ENCODE results near the gene AFG1L.
"Not testable (repeated sequence)": the region's sequence is repeated elsewhere in the genome, so short reads cannot be mapped to it uniquely, and the experiment has no call there.

The AFG1L gene

DNA sequence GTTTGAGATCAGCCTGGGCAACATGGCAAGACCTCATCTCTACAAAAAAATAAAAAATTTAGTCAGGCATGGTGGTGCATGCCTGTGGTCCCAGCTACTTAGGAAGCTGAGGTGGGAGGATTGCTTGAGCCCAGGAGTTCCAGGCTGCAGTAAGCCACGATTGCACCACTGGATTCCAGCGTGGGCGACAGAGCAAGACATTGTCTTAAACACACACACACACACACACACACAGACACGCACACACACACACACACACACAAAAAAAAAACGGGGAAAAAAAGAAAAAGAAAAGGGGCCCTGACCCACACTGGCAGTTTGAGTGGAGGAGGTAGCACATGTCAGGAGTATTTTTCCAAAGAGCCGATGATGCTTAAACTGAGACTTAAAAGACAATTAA lies 122.2 kb downstream of the AFG1L start:
- DNase-seq (ENCODE audit: low read depth): peak; percentile 50

DNA sequence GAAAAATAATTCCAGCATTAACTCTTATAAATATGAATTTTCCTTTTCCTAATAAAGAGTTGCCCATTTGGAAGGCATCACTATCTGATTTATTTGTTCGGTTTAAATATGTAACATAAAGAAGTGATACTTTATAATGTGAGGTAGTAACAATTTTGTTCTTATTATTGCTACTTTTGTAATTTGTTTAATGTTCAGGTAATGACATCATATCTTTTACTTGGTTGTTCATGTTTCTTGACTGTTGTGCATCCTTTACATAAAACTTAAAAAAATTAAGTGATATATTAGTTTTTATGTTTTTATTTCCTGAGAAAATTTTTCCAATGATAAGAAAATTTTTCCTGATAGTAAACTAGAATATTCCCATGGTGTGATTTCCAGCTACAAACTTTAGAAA lies 124.6 kb downstream of the AFG1L start:
- no peak for DNase-seq (ENCODE audit: low read depth)

DNA sequence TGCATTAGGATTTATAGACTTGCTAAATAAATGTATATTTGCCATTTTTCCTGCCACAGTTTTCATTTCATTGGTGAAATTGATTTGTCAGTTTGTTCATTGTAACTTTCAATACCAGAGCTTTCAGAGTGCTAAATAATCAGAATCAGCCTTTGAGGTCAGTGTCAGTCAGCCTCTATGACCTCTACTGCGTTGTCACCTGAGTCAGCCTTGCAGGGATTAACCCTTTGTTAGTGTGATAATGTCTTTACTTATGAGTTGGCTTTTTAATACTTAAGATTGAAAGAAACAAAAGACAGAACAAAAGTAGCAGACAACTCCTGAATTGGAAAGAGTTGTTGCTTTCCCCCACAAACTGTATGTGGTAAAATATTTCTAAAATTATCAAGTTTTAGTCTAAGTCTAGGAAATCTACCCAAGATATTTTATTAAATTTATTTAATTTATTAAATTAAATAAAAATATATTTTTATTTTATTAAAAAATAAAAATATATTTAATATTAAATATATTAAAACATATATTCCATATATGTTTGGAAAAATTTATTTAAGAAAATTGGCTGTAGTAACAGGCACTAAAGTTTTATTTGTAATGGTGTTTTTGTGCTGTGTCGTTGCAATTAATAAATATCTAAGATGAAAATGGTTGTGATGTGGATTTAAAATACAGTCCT lies 125.2 kb downstream of the AFG1L start:
- no peak for DNase-seq (ENCODE audit: low read depth)

DNA sequence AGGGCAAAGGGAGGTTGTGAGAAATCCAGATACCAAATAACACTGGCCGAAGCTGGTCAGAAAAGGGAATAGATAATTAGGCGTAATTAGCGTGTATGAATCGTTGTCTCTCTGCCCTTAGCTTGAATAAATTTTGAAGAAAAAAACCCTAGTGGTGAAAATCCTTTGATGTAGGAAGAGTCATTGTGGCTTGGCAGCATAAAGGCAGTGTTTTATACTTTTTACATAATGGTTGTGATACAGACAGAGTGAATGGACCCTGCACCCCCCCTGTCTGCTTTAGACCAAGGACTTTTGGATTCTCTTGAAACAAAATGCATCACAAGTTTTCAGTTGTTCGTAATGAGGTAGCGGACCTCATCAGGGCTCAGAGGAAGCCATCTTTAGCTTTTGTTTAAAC lies 126.5 kb downstream of the AFG1L start:
- no peak for DNase-seq (ENCODE audit: low read depth)

DNA sequence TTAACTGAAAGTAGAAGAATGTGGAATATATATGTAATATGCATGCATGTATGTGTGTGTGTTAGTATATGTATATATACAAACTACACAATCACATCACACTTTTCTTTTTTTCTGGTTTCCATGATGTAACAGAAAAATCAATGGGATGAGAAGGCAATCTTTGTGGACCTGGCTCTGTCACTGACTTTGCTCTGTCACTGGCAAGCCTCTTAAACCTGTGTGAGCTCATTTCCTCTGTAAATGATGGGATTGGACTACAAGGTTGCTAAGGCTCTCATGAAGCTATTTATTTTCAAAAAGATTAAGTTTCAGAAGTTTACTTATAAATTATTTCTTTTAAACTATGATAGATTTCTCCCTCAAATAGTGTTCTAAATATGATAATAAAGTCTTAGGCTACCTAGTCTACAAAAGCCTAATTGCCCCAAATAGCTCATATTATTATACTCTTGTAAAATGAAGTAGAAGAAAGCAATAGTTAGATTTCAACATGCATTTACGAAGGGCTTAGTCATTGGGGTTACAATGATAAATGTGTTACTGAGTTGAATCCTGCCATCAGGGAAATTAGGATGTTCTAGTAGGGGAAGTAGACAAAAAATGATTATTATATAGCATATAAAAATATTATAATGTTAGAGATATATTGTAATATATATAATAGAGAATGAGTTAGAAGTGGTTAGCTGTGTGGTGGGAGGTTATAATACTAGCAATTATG lies 129.3 kb downstream of the AFG1L start:
- no peak for DNase-seq (ENCODE audit: low read depth)

DNA sequence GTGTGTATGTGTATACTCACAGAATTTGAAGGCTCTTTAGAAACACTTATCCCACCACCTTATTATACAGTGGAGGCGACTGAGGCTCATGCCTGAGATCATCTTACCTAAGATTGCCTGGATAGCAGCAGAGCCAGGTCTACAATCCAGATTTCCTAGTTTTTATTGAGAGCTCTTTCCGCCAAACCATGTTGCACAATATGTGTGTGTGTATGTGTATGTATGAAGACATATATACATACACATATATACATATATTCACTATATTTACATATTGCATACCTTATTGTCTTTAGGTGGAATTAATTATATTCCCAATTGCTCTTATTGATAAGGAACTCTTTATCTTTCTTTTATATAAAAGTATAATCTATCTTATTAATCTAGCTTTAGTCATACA lies 130.6 kb downstream of the AFG1L start:
- no peak for DNase-seq (ENCODE audit: low read depth)

DNA sequence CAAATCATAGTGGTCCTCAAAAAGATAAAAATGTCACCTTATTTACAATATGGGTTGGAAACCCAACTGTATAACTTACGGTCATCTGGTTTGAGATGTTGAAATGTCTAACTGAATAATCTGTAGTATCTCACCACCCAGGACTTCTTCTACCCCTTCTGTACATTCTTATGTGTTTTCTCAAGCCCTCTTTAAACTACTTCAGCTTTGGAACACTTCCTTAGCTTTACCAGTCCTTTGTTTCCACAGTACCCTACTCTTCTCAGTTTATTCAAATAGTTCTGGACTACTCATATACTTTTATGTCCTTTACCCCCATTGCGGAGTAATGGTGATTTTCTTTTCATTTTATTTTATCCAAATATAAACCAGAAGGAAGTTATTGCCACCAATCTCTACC lies 137.3 kb downstream of the AFG1L start:
- DNase-seq (ENCODE audit: low read depth): no peak

DNA sequence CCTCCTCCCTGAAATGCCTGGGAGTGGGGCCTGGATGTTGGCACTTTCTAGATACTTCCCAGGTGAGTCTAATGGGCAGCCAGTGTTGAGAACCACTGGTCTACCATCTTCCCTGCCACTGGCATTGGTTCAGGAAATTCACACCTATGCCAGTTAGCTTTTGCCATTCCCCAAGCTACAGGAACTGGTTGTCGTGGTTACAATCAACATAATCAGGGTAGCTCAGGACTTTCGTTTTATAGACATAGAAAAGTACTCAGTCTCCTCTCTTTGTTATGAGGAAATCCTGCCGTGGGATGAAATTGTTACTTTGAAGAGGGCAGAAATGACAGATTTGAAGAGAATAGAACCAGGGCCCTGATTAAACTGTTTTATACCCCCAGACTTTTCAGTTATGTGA lies 137.9 kb downstream of the AFG1L start:
- no peak for DNase-seq (ENCODE audit: low read depth)

DNA sequence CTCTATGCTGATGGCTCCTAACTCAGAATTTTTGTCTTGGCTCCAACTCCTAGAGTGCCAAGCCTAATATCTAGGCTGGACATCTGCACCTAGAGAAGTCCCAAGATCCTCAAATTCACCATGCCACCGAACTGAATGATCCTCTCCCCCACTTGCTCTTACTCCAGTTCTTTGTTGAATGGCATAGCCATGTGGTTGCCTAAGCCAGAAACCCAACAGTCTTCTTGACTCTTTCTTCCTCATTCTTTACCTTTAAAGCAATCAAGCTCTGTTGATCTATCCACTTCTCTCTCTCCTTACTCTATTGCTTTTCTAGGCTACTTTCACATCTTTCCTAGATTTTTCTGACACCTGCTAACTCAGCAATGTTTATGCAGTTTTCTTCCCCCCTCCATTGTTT lies 139.4 kb downstream of the AFG1L start:
- DNase-seq (ENCODE audit: low read depth): no peak

DNA sequence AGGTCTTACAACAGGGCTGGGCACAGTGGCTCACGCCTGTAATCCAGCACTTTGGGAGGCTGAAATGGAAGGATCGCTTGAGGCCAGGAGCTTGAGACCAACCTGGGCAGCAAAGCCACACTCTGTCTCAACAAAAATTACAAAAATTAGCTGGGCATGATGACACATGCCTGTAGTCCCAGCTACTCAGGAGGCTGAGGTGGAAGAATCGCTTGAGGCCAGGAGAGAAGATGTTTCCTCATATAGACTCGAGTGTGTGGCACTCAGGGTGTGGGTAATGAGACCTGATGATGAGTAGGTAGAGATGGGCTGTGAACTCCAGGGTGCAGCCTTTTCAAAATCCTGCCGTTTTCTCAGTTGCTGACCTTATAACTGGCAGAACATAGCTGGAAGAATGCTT lies 140.5 kb downstream of the AFG1L start:
- DNase-seq (ENCODE audit: low read depth): no peak

DNA sequence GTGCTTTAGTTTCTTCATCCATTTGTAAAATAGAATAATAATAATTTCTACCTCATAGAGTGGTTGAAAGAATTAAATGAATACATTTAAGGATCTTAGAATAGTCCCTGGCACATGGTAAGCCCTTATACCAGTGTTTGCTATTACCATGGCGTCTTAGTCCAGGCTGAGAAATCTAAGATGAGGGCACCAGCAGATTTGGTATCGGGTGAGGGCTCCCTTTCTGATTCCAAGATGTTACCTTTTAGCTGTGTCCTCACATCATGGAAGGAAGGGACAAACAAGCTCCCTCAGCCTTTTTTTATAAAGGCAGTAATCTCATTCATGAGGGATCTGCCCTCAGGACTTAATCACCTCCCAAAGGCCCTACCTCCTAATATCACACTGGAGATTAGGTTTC lies 141.9 kb downstream of the AFG1L start:
- no peak for DNase-seq (ENCODE audit: low read depth)

DNA sequence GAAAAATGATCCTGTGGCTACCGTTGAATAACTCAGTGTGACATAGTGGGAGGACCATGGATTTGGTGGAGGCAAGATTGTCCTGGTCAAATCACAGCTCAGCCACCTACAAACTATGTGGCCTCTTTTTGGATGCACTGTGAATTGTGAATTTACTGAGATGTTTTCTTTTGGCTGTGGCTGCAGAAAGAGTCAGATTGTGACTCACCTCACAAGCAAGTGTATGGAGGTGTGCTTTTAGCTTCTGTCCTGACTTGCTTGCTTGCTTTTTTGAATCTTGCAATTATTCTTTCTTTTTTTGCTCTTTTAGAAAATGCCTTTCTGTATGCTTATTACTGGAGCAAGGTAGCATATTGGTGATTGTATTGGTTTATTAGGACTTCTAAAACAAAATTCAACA lies 143.0 kb downstream of the AFG1L start:
- no peak for DNase-seq (ENCODE audit: low read depth)

DNA sequence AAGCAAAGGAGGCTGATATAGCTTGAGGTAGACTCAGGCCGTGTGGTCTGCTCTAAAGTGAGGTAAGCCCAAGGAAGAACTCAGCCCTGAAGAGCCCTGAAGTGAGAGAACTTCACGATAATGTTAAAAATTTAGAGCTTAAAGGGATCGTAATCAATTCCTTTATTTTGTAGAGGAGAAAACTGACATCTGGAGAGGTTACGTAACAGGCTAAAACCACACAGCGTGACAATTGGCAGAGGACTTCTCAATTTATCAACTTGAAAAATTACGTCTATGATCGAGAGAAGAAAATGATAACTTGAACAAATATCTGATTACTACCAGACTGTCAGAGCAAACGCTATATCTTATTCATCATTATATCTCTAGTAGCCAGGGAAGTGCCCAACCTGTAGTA lies 144.1 kb downstream of the AFG1L start:
- DNase-seq (ENCODE audit: low read depth): no peak

DNA sequence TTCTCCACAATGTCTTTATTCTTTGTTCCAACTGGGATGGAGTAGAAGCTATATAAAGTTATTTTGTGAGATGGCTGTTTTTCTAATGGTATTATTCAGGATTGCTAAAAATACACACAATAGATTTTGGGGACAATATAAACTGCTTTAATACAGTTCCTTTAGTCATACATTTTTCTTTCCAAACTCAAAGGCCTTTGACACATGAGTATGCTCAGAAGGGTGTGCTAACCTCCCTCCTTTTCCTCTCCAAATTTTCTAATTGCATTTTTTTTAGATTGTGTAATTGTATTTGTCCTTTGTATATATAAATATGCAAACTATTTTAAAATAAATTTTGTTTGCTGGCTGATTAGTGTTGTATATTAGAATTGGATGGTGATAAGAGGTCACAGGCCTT lies 146.3 kb downstream of the AFG1L start:
- no peak for DNase-seq (ENCODE audit: low read depth)

DNA sequence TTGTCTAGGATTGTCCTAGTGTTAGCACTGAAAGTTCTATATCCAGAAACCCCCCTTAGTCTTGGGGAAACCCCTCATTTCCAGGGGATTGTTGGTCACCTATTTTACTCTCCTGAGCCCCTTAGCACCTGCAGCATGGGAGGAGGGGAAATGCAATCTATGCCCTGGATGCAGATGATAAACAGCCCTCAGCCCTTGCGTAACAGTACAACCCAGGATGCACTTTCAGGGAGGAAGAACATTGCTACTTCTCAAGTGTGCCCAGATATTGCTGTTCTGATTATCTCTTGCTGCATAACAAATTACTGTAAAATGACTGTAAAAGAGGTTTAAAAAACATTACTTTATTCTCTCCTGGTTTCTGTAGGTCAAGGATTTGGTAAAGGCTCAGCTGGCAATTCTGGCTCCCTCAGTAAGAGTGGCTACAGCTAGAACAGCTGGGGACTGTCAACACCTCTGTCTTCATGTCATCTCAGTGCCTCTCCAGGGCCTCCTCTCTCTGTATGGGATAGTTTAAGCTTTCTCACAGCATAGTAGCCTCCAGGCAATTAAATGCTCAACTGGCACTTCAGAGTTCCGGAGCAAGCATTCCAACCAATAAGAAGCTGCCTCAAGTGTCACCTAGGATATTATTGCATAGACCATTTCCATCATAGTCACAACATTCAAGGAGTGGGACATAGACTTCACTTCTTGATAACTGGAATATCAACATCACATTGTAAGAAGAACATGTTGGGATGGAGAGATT lies 148.1 kb downstream of the AFG1L start:
- no peak for DNase-seq (ENCODE audit: low read depth)

DNA sequence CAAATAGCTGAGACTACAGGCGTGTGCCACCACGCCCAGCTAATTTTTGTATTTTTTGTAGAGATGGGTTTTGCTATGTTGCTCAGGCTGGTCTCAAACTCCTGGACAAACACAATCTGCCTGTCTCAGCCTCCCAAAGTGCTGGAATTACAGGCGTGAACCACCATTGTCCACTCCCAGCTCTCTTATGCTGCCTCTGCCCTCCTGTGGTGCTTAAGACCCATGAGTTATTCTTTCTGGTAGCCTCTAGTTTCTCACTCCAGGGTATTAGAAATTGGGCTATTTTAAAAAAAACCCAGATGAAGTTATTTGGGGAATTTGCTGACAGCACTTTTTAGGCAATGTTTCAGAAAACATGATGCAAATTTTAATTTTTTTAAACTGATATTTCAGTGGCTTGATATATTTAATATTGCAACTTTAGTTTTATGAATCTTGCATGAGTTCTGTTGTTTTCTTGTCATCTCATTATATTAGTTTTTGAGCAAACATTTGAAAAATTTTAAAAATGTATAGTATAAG lies 151.8 kb downstream of the AFG1L start:
- no peak for DNase-seq (ENCODE audit: low read depth)

DNA sequence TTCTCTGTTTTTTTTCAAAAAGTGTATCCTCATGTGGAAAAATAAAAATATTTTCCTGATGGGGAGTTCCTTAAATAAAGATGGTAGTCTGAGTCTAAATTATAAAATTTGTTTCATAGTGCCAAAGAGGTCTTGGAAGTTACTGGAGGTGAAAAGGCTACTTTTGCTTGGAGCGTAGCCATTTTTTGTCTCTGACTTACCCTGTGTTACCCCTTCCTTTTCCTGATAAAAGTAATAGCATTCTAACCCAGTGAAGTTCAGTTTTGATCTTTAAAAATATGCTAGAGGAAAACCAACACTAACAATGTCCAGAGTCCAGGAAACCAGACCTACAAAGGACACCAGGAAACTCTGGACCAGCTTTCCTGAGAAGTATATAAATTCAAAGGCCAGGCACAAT lies 153.6 kb downstream of the AFG1L start:
- no peak for DNase-seq (ENCODE audit: low read depth)

DNA sequence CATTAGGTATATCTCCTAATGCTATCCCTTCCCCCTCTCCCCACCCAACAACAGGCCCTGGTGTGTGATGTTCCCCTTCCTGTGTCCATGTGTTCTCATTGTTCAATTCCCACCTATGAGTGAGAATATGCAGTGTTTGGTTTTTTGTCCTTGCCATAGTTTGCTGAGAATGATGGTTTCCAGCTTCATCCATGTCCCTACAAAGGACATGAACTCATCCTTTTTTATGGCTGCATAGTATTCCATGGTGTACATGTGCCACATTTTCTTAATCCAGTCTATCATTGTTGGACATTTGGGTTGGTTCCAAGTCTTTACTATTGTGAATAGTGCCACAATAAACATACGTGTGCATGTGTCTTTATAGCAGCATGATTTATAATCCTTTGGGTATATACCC lies 154.9 kb downstream of the AFG1L start:
- DNase-seq (ENCODE audit: low read depth): not testable (repeated sequence)

DNA sequence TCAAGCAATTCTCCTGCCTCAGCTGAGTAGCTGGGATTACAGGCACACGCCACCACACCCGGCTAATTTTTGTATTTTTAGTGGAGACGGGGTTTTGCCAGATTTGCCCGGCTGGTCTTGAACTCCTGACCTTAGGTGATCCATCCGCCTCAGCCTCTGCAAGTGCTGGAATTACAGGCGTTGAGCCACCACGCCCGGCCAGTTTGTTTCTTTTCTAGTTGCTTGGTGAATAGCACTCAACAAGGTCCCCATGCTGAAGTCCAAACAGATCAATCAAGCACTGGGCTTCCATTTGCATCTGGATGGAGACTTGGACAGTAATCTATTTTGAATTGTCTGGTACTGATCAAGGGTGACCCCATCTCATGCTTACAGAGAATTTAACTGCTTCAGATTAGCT lies 157.0 kb downstream of the AFG1L start:
- DNase-seq (ENCODE audit: low read depth): no peak

DNA sequence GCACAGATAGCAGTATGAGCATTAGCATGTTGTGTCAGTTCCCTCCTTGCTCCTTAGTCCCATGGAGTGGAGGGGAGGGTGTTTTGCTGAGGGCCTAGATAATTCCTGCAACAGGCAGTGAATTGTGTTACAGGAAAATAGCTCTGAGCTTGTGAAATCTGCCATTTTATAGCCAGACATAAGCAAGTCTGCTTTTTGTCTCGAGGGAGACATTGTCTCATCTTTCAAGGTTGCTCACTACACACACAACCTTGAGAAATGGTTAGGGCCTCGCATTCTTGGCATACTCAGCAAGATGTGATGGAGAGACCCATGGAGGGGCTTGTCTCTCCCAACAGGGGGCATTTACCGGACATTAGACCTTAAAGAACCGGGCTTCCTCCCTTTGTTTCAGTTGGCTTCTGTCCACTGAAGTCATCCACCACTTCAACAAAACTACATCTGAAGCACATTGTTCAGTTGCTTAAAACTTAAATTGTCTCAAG lies 157.9 kb downstream of the AFG1L start:
- DNase-seq (ENCODE audit: low read depth): peak; percentile 63

DNA sequence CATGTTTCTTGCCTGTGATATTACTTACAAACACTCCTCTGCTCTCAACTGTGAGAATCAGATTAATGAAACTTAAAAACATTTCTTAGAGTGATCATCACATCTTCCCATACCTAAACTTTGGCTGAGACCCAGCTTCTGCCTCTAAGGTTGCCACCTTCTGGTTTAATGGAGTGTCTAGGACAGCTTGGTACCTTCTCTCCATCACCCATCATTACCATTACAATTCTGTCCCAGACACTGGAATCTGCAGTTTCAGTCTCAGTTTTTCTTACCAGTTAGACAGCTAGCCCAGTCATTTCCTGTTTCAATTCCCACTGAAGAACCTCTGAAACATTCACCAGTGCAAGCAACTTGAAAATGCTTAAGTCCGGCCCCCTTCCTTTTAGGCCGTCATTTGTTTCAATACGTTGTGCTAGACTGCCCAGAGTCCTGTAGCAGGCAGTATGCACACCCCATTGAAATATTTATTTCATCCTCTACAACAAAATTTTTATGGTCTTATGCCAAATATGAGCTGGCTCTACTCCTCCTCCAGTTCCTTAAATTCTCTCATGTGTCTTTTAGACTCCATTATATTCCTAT lies 158.8 kb downstream of the AFG1L start:
- DNase-seq (ENCODE audit: low read depth): peak; percentile 83

DNA sequence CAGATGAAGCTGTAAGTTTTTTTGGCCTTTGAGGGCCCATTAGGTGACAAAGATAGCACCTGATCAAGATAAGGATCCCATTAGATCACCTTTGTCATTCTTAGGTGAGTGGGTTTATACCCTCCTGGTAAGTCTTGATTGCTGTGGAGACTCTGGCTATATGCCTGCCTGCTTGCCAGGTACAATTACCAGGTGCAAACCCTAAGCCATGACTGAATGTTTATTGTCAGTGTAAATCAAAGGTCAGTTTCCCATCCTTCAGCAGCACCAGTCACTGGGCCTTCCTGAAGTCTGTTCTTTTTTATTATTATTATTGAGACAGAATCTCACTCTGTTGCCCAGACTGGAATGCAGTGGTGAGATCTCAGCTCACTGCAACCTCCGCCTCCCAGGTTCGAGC lies 159.5 kb downstream of the AFG1L start:
- DNase-seq (ENCODE audit: low read depth): no peak

DNA sequence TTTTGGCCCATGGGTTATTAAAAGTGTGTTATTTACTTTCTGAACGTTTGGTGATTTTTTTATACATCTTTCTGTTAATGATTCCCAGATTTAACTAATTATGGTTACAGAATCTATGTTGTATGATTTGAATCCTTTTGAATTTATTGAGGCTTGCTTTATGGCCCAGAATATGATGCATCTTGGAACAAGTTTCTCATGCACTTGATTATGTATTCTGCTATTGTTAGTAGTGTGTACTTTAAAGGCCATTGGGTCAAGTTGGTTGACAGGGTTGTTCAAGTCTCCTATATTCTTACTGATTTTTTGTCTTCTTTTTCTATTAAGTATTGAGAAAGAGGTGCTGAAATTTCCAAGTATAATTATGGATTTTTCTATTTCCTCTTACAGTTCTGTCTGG lies 160.8 kb downstream of the AFG1L start:
- DNase-seq (ENCODE audit: low read depth): no peak

All from non-pigmented ciliary epithelial cell (primary cell).